NCI-H2196 (cell line): ENCODE results near the gene HOXA9.
A peak's percentile ranks its signal among the peaks of the same experiment; 100 is the strongest.

Experiments used
- DNase-seq: peaks from one replicate; lab custom pipeline; 2025; ENCODE audit not compliant: unreplicated experiment; lab: John Stamatoyannopoulos, UW

Gene HOXA9

GRCh38 chr7:27188386-27189294 lies 23.3 kb upstream of the HOXA9 start:
- DNase-seq, result no peak

GRCh38 chr7:27187475-27188385 lies 22.4 kb upstream of the HOXA9 start:
- DNase-seq, result no peak

GRCh38 chr7:27186668-27187474 lies 21.5 kb upstream of the HOXA9 start:
- DNase-seq, result no peak

- DNase-seq, result no peak
Observed at GRCh38 chr7:27185854-27186667, 20.7 kb upstream of the HOXA9 start.

- peak; percentile 12 for DNase-seq
Observed at GRCh38 chr7:27185013-27185853, 19.9 kb upstream of the HOXA9 start, which contains the start of gene HOXA11. TSS of gene HOXA11 (minus strand) at chr7:27185232. CDS start at chr7:27185144, 88 bp downstream.

GRCh38 chr7:27184337-27185012 lies 19.1 kb upstream of the HOXA9 start:
- no peak for DNase-seq

GRCh38 chr7:27183682-27184336 lies 18.5 kb upstream of the HOXA9 start:
- DNase-seq, result no peak

- no peak for DNase-seq
Observed at GRCh38 chr7:27182861-27183681, 17.7 kb upstream of the HOXA9 start.

- no peak for DNase-seq
Observed at GRCh38 chr7:27182285-27182841, 17.0 kb upstream of the HOXA9 start.

- DNase-seq, result no peak
Observed at GRCh38 chr7:27181795-27182275, 16.5 kb upstream of the HOXA9 start.

- DNase-seq, result no peak
Observed at GRCh38 chr7:27180431-27181420, 15.4 kb upstream of the HOXA9 start.

- DNase-seq, result no peak
Observed at GRCh38 chr7:27179503-27180430, 14.4 kb upstream of the HOXA9 start.

GRCh38 chr7:27179030-27179429 lies 13.7 kb upstream of the HOXA9 start:
- no peak for DNase-seq

- DNase-seq, result no peak
Observed at GRCh38 chr7:27178366-27178765, 13.0 kb upstream of the HOXA9 start.
